K562 (cell line): ENCODE results near the gene CCDC9B. TPM values are rescaled to one million over a fixed set of nuclear protein-coding genes. Genes with fewer than 3 reads are reported as not detected.

Experiments
- ATF1 ChIP-seq, 2 experiments: fragments of 450-650 bp in 1 of 2; IDR thresholded peaks; 2 replicates each; pipeline ENCODE4 v1.6.1; 2016; ENCODE audit warnings: missing compliant biosample characterization in 1 of 2, missing genetic modification characterization in 1 of 2
- BRCA1 ChIP-seq, 2 experiments: fragments of 450-650 bp in 1 of 2; sonication (generic) in 1 of 2; formaldehyde crosslinking in 1 of 2; IDR thresholded peaks; 2 replicates each; pipeline versions ENCODE4 v1.5.0 to v1.6.1; 2017 to 2020; ENCODE audit warnings: mild to moderate bottlenecking in 1 of 2, missing genetic modification reagents in 1 of 2
- DDX20 ChIP-seq: fragments of 450-650 bp; IDR thresholded peaks from 2 replicates; pipeline ENCODE4 v1.6.1; 2016; ENCODE audit warnings: missing genetic modification characterization, low read depth, mild to moderate bottlenecking, missing compliant biosample characterization, moderate library complexity
- GTF2F1 ChIP-seq: IDR thresholded peaks from 2 replicates; pipeline ENCODE4 v1.6.1; 2011; ENCODE audit warnings: low read depth, low read length, improper control_type of control experiment
- RNF2 ChIP-seq: sonication (generic); IDR thresholded peaks from 2 replicates; pipeline ENCODE4 v1.6.1; 2016
- SIX5 ChIP-seq, 2 experiments: IDR thresholded peaks; 2 replicates each; pipeline ENCODE4 v1.6.1; 2011; ENCODE audit warnings: low read length in 2 of 2, borderline replicate concordance in 1 of 2, low read depth in 1 of 2, mild to moderate bottlenecking in 1 of 2, moderate library complexity in 1 of 2; ENCODE audit not compliant: insufficient read depth in 1 of 2
- SMAD4 ChIP-seq: fragments of 250-450 bp; sonication (Bioruptor Pico); conservative IDR thresholded peaks from 2 replicates; pipeline ENCODE4 v1.8.0; 2021; ENCODE audit warnings: inconsistent platforms, mild to moderate bottlenecking, moderate library complexity
- TEAD1 ChIP-seq, 2 experiments: fragments of 450-650 bp in 1 of 2; sonication (generic) in 1 of 2; formaldehyde crosslinking; IDR thresholded peaks; 2 replicates each; pipeline versions ENCODE4 v1.4.0 to v1.8.0; 2020 to 2022; ENCODE audit warnings: mild to moderate bottlenecking in 2 of 2, missing genetic modification reagents in 1 of 2
- ZNF384 ChIP-seq: IDR thresholded peaks from 2 replicates; pipeline ENCODE4 v1.6.1; 2012; ENCODE audit warnings: low read depth, low read length, improper control_type of control experiment
- ZNF445 ChIP-seq: fragments of 250-450 bp; sonication (Bioruptor Pico); IDR thresholded peaks from 2 replicates; pipeline ENCODE4 v1.4.0; 2020; ENCODE audit warnings: low read depth, mild to moderate bottlenecking, moderate library complexity
- polyA plus RNA-seq, 8 experiments: library from polyadenylated mRNA; depleted of rRNA in 4 of 8; stranded (reverse) in 5 of 8; unstranded in 3 of 8; fragments of >200 nt; fragmentation: Nextera tagmentation in 2 of 8; fragmentation: Illumina TruSeq in 1 of 8; extraction: Ambion mirVana in 2 of 8; extraction: Trizol in 1 of 8; gene quantifications; 2 replicates each; pipeline versions ENCODE4 v1.2.1 to v1.2.3, GENCODE V29; 2011 to 2014; ENCODE audit warnings: inconsistent platforms in 1 of 8, missing spikeins in 1 of 8
- total RNA-seq, 7 experiments: library from RNA; depleted of rRNA in 6 of 7; stranded (reverse); fragments of >200 nt in 6 of 7; fragmentation: Illumina TruSeq in 2 of 7; extraction: Trizol in 2 of 7; gene quantifications; 2 replicates each; pipeline versions ENCODE4 v1.2.1 to v1.2.3, GENCODE V29; 2011 to 2021; ENCODE audit warnings: low replicate concordance in 1 of 7
- TF ChIP-seq, protein P1 (sequence below): fragments of 200-600 bp; sonication (generic); IDR thresholded peaks from one replicate; pipeline ENCODE4 v1.6.1; 2012; ENCODE audit warnings: mild to moderate bottlenecking, low read depth, low read length, inconsistent platforms
- TF ChIP-seq, protein P2 (sequence below), 2 experiments: IDR thresholded peaks in 1 of 2; conservative IDR thresholded peaks in 1 of 2; 2 replicates each; pipeline ENCODE4 v1.6.1; 2016; ENCODE audit warnings: low read depth in 2 of 2, mild to moderate bottlenecking in 1 of 2, missing compliant biosample characterization in 1 of 2, missing genetic modification characterization in 1 of 2, moderate library complexity in 1 of 2

The CCDC9B gene
- total and polyA plus RNA-seq, 9 of the 15 experiments (the other 6 are each of a cell fraction or from before 2014, with no cell fraction given) = 0.01 to 0.47 (median 0.15) TPM; not detected in 1

DNA sequence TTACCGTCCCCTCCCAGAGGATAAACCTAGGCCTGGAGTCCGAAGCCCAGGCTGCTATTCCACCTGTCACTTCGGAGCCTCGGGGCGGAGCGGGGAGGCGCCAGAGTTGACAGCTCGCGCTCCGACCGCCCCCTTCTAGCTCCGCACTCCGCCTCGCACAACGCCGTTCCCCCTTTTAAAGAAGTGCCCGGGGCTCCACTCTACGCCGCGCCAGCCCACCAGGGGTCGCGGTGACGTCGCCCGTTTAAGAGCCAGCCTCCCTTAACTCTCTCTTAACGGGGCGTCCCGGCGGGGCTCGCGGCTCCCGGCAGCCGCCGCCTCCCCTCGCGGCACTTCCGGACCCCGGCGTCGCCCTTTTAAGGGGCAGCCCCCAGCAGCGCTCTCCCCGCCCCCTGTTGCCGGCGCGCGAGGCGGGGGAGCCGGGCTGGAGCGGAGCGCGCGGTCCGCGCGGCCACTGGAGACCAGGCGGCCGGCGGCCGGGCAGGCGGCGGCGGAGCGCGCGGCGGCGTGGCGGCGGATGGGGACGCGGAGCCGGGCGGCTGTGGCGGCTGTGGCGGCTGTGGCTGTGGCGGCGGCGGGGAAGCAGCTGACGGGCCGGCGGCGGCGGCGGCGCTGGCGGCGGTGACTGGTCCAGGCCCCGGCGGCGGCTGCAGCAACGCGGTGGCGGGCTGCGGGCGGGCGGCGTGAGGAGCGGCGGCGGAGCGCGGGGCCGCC, 17.3 kb downstream of the CCDC9B start, which contains the start of gene INAFM2 (continued):
- TF ChIP-seq, protein P1, sequence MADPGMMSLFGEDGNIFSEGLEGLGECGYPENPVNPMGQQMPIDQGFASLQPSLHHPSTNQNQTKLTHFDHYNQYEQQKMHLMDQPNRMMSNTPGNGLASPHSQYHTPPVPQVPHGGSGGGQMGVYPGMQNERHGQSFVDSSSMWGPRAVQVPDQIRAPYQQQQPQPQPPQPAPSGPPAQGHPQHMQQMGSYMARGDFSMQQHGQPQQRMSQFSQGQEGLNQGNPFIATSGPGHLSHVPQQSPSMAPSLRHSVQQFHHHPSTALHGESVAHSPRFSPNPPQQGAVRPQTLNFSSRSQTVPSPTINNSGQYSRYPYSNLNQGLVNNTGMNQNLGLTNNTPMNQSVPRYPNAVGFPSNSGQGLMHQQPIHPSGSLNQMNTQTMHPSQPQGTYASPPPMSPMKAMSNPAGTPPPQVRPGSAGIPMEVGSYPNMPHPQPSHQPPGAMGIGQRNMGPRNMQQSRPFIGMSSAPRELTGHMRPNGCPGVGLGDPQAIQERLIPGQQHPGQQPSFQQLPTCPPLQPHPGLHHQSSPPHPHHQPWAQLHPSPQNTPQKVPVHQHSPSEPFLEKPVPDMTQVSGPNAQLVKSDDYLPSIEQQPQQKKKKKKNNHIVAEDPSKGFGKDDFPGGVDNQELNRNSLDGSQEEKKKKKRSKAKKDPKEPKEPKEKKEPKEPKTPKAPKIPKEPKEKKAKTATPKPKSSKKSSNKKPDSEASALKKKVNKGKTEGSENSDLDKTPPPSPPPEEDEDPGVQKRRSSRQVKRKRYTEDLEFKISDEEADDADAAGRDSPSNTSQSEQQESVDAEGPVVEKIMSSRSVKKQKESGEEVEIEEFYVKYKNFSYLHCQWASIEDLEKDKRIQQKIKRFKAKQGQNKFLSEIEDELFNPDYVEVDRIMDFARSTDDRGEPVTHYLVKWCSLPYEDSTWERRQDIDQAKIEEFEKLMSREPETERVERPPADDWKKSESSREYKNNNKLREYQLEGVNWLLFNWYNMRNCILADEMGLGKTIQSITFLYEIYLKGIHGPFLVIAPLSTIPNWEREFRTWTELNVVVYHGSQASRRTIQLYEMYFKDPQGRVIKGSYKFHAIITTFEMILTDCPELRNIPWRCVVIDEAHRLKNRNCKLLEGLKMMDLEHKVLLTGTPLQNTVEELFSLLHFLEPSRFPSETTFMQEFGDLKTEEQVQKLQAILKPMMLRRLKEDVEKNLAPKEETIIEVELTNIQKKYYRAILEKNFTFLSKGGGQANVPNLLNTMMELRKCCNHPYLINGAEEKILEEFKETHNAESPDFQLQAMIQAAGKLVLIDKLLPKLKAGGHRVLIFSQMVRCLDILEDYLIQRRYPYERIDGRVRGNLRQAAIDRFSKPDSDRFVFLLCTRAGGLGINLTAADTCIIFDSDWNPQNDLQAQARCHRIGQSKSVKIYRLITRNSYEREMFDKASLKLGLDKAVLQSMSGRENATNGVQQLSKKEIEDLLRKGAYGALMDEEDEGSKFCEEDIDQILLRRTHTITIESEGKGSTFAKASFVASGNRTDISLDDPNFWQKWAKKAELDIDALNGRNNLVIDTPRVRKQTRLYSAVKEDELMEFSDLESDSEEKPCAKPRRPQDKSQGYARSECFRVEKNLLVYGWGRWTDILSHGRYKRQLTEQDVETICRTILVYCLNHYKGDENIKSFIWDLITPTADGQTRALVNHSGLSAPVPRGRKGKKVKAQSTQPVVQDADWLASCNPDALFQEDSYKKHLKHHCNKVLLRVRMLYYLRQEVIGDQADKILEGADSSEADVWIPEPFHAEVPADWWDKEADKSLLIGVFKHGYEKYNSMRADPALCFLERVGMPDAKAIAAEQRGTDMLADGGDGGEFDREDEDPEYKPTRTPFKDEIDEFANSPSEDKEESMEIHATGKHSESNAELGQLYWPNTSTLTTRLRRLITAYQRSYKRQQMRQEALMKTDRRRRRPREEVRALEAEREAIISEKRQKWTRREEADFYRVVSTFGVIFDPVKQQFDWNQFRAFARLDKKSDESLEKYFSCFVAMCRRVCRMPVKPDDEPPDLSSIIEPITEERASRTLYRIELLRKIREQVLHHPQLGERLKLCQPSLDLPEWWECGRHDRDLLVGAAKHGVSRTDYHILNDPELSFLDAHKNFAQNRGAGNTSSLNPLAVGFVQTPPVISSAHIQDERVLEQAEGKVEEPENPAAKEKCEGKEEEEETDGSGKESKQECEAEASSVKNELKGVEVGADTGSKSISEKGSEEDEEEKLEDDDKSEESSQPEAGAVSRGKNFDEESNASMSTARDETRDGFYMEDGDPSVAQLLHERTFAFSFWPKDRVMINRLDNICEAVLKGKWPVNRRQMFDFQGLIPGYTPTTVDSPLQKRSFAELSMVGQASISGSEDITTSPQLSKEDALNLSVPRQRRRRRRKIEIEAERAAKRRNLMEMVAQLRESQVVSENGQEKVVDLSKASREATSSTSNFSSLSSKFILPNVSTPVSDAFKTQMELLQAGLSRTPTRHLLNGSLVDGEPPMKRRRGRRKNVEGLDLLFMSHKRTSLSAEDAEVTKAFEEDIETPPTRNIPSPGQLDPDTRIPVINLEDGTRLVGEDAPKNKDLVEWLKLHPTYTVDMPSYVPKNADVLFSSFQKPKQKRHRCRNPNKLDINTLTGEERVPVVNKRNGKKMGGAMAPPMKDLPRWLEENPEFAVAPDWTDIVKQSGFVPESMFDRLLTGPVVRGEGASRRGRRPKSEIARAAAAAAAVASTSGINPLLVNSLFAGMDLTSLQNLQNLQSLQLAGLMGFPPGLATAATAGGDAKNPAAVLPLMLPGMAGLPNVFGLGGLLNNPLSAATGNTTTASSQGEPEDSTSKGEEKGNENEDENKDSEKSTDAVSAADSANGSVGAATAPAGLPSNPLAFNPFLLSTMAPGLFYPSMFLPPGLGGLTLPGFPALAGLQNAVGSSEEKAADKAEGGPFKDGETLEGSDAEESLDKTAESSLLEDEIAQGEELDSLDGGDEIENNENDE = no peak
- no peak for TF ChIP-seq GTF2F1
- TF ChIP-seq SIX5 (IDR thresholded peaks at IDR 0.05; ENCODE audit: borderline replicate concordance in 1 of 2, insufficient read depth in 1 of 2, low read depth in 1 of 2, low read length in 2 of 2) = no peak
- TF ChIP-seq ZNF445 (CRISPR knock-in tag) = no peak
- peak in 1 of 2 experiments; percentile 90; a peak in 2 of 4 replicates for TF ChIP-seq TEAD1 (CRISPR knock-in tag; IDR thresholded peaks at IDR 0.05)
- TF ChIP-seq, protein P2, sequence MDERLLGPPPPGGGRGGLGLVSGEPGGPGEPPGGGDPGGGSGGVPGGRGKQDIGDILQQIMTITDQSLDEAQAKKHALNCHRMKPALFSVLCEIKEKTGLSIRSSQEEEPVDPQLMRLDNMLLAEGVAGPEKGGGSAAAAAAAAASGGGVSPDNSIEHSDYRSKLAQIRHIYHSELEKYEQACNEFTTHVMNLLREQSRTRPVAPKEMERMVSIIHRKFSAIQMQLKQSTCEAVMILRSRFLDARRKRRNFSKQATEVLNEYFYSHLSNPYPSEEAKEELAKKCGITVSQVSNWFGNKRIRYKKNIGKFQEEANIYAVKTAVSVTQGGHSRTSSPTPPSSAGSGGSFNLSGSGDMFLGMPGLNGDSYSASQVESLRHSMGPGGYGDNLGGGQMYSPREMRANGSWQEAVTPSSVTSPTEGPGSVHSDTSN (CRISPR knock-in tag; IDR thresholded peaks at IDR 0.05; ENCODE audit: low read depth) = no peak
- TF ChIP-seq, protein P2 (tag; conservative IDR thresholded peaks at IDR 0.05; ENCODE audit: low read depth) = peak; percentile 31; the same call in 1 of the 2 replicates
- no peak for TF ChIP-seq BRCA1 (IDR thresholded peaks at IDR 0.05)
- TF ChIP-seq BRCA1 (CRISPR knock-in tag; IDR thresholded peaks at IDR 0.05) = no peak
- peak; percentile 67; the same call in 1 of the 2 replicates for TF ChIP-seq SMAD4 (CRISPR knock-in tag)
- TF ChIP-seq ZNF384 = no peak
- no peak for TF ChIP-seq DDX20 (tag)
- TF ChIP-seq RNF2 = peak; percentile 96
- TF ChIP-seq ATF1 (CRISPR knock-in tag; IDR thresholded peaks at IDR 0.05) = 0 out of 2 replicates have a peak, but pooled peaks have one; percentile 27
- TF ChIP-seq ATF1 (tag; IDR thresholded peaks at IDR 0.05) = peak; percentile 84
